WTC11 (cell line): ENCODE measurements around the gene RHOBTB3. TPM values are rescaled to one million over a fixed set of nuclear protein-coding genes. Genes with fewer than 3 reads are reported as not detected.

Experiments used
- ATAC-seq: fragments of 200-7000 bp; cut with Tn5 transposase; 2 replicates; pipeline ENCODE4 v1.10.0; 2021; ENCODE audit warnings: mild to moderate bottlenecking, moderate library complexity
- CTCF ChIA-PET: fragments of 300-600 bp; sonication (Branson Sonifier 250); formaldehyde crosslinking; loops from one replicate; lab custom pipeline; 2021; ENCODE audit warnings: antibody characterized with exemption; lab: Charles Lee
- POLR2A ChIA-PET: fragments of 350-600 bp; sonication (Branson Sonifier 250); formaldehyde crosslinking; loops from one replicate; lab custom pipeline; 2021; ENCODE audit warnings: antibody characterized with exemption; lab: Charles Lee
- DNase-seq: peaks from one replicate; pipeline ENCODE4 v3.0.0; 2021; ENCODE audit warnings: low spot score
- H3K27ac Mint-ChIP-seq: 2 replicates; pipeline ENCODE4 v1.8.0; 2021; ENCODE audit warnings: mixed read lengths
- H3K27me3 Mint-ChIP-seq: 2 replicates; pipeline ENCODE4 v1.8.0; 2021; ENCODE audit warnings: low read depth, mild to moderate bottlenecking, moderate library complexity, mixed read lengths
- H3K36me3 Mint-ChIP-seq: 2 replicates; pipeline ENCODE4 v1.8.0; 2021; ENCODE audit warnings: mixed read lengths
- H3K4me1 Mint-ChIP-seq: 2 replicates; pipeline ENCODE4 v1.8.0; 2022; ENCODE audit warnings: mixed read lengths
- H3K4me3 Mint-ChIP-seq: 2 replicates; pipeline ENCODE4 v1.8.0; 2021; ENCODE audit warnings: mild to moderate bottlenecking, moderate library complexity, mixed read lengths
- H3K9me3 Mint-ChIP-seq: 2 replicates; pipeline ENCODE4 v1.8.0; 2021; ENCODE audit warnings: mixed read lengths
- CREB1 ChIP-seq: sonication (generic); formaldehyde crosslinking; IDR thresholded peaks from 2 replicates; pipeline ENCODE4 v1.8.0; 2023; ENCODE audit warnings: mild to moderate bottlenecking, missing genetic modification reagents
- ETV6 ChIP-seq: sonication (generic); formaldehyde crosslinking; IDR thresholded peaks from 2 replicates; pipeline ENCODE4 v1.8.1; 2022; ENCODE audit warnings: mild to moderate bottlenecking, missing genetic modification reagents
- FOXJ3 ChIP-seq: sonication (generic); formaldehyde crosslinking; IDR thresholded peaks from 2 replicates; pipeline ENCODE4 v1.9.0; 2021; ENCODE audit warnings: missing genetic modification reagents, mild to moderate bottlenecking, borderline replicate concordance
- FOXK1 ChIP-seq: sonication (generic); formaldehyde crosslinking; IDR thresholded peaks from 2 replicates; pipeline ENCODE4 v1.8.0; 2022; ENCODE audit warnings: mild to moderate bottlenecking, moderate library complexity, missing genetic modification reagents
- HMGA2 ChIP-seq: fragments of 250-450 bp; sonication (Bioruptor Pico); IDR thresholded peaks from 2 replicates; pipeline ENCODE4 v1.4.0; 2021; ENCODE audit warnings: mild to moderate bottlenecking, moderate library complexity
- NFYB ChIP-seq: sonication (generic); formaldehyde crosslinking; conservative IDR thresholded peaks from 2 replicates; pipeline ENCODE4 v1.8.0; 2022; ENCODE audit warnings: low read depth, missing genetic modification reagents
- NR2C2 ChIP-seq: sonication (generic); formaldehyde crosslinking; IDR thresholded peaks from 2 replicates; pipeline ENCODE4 v1.8.0; 2022; ENCODE audit warnings: mild to moderate bottlenecking, missing genetic modification reagents
- SMAD4 ChIP-seq: sonication (generic); formaldehyde crosslinking; IDR thresholded peaks from 2 replicates; pipeline ENCODE4 v1.8.0; 2022; ENCODE audit warnings: mild to moderate bottlenecking, missing genetic modification reagents
- TP53 ChIP-seq: sonication (generic); formaldehyde crosslinking; IDR thresholded peaks from 2 replicates; pipeline ENCODE4 v1.8.1; 2023; ENCODE audit warnings: mild to moderate bottlenecking, missing genetic modification reagents
- ZNF121 ChIP-seq: sonication (generic); formaldehyde crosslinking; IDR thresholded peaks from 2 replicates; pipeline ENCODE4 v1.8.0; 2023; ENCODE audit warnings: missing genetic modification reagents
- ZNF219 ChIP-seq: sonication (generic); formaldehyde crosslinking; IDR thresholded peaks from 2 replicates; pipeline ENCODE4 v1.8.0; 2023; ENCODE audit warnings: missing genetic modification reagents, mild to moderate bottlenecking, borderline replicate concordance
- ZNF263 ChIP-seq: sonication (generic); formaldehyde crosslinking; IDR thresholded peaks from 2 replicates; pipeline ENCODE4 v1.8.1; 2022; ENCODE audit warnings: low read depth, mild to moderate bottlenecking, moderate library complexity, missing genetic modification reagents
- total RNA-seq: library from RNA; stranded (reverse); gene quantifications from 3 replicates; pipeline ENCODE4 v1.2.3, GENCODE V29; 2021
- TF ChIP-seq, protein P1 (sequence below): sonication (generic); formaldehyde crosslinking; conservative IDR thresholded peaks from 2 replicates; pipeline ENCODE4 v1.8.1; 2023; ENCODE audit warnings: mild to moderate bottlenecking, low read depth, missing genetic modification reagents, moderate library complexity
- TF ChIP-seq, protein P2 (sequence below): fragments of 250-450 bp; sonication (Bioruptor Pico); IDR thresholded peaks from 2 replicates; pipeline ENCODE4 v1.9.0; 2021; ENCODE audit warnings: mild to moderate bottlenecking, borderline replicate concordance
- TF ChIP-seq, protein P3 (sequence below): sonication (generic); formaldehyde crosslinking; IDR thresholded peaks from 2 replicates; pipeline ENCODE4 v1.8.1; 2022; ENCODE audit warnings: mild to moderate bottlenecking, moderate library complexity, missing genetic modification reagents
- TF ChIP-seq, protein P4 (sequence below): sonication (generic); formaldehyde crosslinking; IDR thresholded peaks from 2 replicates; pipeline ENCODE4 v1.8.1; 2023; ENCODE audit warnings: mild to moderate bottlenecking, missing genetic modification reagents, moderate library complexity
- TF ChIP-seq, protein P5 (sequence below): sonication (generic); formaldehyde crosslinking; IDR thresholded peaks from 2 replicates; pipeline ENCODE4 v1.8.0; 2022; ENCODE audit warnings: mild to moderate bottlenecking, missing genetic modification reagents
- TF ChIP-seq, protein P6 (sequence below): sonication (generic); formaldehyde crosslinking; IDR thresholded peaks from 2 replicates; pipeline ENCODE4 v1.8.0; 2022; ENCODE audit warnings: missing genetic modification reagents
- TF ChIP-seq, protein P7 (sequence below): sonication (generic); formaldehyde crosslinking; IDR thresholded peaks from 2 replicates; pipeline ENCODE4 v1.8.1; 2023; ENCODE audit warnings: mild to moderate bottlenecking, missing genetic modification reagents
- TF ChIP-seq, protein P8 (sequence below): fragments of 250-450 bp; sonication (Bioruptor Pico); IDR thresholded peaks from 2 replicates; pipeline ENCODE4 v2.1.2; 2022; ENCODE audit warnings: mild to moderate bottlenecking, moderate library complexity

The RHOBTB3 gene
- total RNA-seq, 1 experiment from 2014 or later, result 13.8 TPM

DNA sequence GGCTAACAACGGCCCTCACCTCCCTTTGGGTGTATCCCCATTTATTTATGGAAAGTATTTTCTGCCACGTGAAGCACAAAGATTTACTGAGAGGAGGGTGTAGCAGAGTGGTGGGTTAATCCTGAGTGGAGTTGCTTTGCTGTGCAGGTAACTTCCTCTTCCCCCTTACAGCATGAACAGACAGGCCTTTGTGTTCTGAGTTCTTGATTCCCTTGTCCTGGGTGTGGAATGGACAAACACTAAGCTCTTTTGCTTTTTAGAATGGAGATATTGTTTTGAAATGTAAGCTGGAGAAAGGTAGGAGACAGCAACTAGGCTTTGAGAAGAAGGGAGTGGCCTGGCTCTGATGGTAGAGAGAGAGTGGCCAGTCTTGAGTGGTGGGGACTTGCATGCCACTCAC is 108.5 kb downstream of the RHOBTB3 start (continued):
- TF ChIP-seq HMGA2 (CRISPR knock-in tag) (no peak), FOXK1 (CRISPR knock-in tag) (no peak)
- TF ChIP-seq, protein P1, sequence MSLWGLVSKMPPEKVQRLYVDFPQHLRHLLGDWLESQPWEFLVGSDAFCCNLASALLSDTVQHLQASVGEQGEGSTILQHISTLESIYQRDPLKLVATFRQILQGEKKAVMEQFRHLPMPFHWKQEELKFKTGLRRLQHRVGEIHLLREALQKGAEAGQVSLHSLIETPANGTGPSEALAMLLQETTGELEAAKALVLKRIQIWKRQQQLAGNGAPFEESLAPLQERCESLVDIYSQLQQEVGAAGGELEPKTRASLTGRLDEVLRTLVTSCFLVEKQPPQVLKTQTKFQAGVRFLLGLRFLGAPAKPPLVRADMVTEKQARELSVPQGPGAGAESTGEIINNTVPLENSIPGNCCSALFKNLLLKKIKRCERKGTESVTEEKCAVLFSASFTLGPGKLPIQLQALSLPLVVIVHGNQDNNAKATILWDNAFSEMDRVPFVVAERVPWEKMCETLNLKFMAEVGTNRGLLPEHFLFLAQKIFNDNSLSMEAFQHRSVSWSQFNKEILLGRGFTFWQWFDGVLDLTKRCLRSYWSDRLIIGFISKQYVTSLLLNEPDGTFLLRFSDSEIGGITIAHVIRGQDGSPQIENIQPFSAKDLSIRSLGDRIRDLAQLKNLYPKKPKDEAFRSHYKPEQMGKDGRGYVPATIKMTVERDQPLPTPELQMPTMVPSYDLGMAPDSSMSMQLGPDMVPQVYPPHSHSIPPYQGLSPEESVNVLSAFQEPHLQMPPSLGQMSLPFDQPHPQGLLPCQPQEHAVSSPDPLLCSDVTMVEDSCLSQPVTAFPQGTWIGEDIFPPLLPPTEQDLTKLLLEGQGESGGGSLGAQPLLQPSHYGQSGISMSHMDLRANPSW (CRISPR knock-in tag), result no peak
- TF ChIP-seq, protein P2, sequence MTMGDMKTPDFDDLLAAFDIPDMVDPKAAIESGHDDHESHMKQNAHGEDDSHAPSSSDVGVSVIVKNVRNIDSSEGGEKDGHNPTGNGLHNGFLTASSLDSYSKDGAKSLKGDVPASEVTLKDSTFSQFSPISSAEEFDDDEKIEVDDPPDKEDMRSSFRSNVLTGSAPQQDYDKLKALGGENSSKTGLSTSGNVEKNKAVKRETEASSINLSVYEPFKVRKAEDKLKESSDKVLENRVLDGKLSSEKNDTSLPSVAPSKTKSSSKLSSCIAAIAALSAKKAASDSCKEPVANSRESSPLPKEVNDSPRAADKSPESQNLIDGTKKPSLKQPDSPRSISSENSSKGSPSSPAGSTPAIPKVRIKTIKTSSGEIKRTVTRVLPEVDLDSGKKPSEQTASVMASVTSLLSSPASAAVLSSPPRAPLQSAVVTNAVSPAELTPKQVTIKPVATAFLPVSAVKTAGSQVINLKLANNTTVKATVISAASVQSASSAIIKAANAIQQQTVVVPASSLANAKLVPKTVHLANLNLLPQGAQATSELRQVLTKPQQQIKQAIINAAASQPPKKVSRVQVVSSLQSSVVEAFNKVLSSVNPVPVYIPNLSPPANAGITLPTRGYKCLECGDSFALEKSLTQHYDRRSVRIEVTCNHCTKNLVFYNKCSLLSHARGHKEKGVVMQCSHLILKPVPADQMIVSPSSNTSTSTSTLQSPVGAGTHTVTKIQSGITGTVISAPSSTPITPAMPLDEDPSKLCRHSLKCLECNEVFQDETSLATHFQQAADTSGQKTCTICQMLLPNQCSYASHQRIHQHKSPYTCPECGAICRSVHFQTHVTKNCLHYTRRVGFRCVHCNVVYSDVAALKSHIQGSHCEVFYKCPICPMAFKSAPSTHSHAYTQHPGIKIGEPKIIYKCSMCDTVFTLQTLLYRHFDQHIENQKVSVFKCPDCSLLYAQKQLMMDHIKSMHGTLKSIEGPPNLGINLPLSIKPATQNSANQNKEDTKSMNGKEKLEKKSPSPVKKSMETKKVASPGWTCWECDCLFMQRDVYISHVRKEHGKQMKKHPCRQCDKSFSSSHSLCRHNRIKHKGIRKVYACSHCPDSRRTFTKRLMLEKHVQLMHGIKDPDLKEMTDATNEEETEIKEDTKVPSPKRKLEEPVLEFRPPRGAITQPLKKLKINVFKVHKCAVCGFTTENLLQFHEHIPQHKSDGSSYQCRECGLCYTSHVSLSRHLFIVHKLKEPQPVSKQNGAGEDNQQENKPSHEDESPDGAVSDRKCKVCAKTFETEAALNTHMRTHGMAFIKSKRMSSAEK, result no peak
- TF ChIP-seq, protein P3, sequence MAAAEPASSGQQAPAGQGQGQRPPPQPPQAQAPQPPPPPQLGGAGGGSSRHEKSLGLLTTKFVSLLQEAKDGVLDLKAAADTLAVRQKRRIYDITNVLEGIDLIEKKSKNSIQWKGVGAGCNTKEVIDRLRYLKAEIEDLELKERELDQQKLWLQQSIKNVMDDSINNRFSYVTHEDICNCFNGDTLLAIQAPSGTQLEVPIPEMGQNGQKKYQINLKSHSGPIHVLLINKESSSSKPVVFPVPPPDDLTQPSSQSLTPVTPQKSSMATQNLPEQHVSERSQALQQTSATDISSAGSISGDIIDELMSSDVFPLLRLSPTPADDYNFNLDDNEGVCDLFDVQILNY, result no peak

DNA sequence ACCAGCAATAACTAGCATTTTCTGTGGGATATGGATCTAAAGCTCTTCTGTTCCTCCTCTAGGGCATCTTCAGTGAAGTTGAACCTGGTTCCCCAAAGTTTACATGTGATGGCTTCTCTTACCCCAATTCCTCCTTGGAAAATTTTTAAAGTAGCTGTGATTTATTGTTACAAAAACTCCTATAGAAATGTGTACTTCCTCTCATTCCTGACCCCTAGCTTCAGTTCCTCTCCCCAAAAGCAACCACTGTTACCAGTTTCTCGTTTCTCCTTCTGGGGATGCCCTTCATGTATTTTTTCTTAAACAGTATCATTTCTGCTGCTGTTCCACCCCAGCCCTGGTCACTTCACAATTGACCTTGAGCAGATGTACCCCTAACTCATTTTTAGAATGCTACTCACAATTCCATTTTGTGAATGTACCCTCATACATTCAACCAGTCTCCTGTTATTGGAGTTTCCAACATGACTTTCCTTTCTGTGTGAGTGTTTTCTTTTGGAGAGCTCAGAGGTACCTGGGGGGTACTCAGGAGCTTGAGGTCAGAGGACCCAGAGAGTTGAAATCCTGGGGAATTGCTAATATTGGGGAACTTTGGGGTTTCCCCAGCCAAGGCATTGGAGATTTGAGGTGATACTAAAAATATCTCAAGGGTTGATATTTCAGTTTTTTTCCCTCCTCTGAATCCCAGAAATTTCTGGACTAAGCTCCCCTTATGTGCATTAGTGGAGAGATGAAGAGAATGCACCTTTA is 110.0 kb downstream of the RHOBTB3 start:
- TF ChIP-seq HMGA2 (CRISPR knock-in tag), result no peak
- TF ChIP-seq ETV6 (CRISPR knock-in tag), result no peak
- no peak for TF ChIP-seq NR2C2
- TF ChIP-seq FOXJ3 (CRISPR knock-in tag), result no peak
- TF ChIP-seq, protein P4, sequence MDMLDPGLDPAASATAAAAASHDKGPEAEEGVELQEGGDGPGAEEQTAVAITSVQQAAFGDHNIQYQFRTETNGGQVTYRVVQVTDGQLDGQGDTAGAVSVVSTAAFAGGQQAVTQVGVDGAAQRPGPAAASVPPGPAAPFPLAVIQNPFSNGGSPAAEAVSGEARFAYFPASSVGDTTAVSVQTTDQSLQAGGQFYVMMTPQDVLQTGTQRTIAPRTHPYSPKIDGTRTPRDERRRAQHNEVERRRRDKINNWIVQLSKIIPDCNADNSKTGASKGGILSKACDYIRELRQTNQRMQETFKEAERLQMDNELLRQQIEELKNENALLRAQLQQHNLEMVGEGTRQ (CRISPR knock-in tag), result no peak
- TF ChIP-seq, protein P5, sequence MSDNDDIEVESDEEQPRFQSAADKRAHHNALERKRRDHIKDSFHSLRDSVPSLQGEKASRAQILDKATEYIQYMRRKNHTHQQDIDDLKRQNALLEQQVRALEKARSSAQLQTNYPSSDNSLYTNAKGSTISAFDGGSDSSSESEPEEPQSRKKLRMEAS (CRISPR knock-in tag), result no peak
- no peak for TF ChIP-seq ZNF219 (CRISPR knock-in tag)
- TF ChIP-seq CREB1 (CRISPR knock-in tag), result no peak
- TF ChIP-seq, protein P6, sequence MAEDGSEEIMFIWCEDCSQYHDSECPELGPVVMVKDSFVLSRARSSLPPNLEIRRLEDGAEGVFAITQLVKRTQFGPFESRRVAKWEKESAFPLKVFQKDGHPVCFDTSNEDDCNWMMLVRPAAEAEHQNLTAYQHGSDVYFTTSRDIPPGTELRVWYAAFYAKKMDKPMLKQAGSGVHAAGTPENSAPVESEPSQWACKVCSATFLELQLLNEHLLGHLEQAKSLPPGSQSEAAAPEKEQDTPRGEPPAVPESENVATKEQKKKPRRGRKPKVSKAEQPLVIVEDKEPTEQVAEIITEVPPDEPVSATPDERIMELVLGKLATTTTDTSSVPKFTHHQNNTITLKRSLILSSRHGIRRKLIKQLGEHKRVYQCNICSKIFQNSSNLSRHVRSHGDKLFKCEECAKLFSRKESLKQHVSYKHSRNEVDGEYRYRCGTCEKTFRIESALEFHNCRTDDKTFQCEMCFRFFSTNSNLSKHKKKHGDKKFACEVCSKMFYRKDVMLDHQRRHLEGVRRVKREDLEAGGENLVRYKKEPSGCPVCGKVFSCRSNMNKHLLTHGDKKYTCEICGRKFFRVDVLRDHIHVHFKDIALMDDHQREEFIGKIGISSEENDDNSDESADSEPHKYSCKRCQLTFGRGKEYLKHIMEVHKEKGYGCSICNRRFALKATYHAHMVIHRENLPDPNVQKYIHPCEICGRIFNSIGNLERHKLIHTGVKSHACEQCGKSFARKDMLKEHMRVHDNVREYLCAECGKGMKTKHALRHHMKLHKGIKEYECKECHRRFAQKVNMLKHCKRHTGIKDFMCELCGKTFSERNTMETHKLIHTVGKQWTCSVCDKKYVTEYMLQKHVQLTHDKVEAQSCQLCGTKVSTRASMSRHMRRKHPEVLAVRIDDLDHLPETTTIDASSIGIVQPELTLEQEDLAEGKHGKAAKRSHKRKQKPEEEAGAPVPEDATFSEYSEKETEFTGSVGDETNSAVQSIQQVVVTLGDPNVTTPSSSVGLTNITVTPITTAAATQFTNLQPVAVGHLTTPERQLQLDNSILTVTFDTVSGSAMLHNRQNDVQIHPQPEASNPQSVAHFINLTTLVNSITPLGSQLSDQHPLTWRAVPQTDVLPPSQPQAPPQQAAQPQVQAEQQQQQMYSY (CRISPR knock-in tag), result no peak
- TF ChIP-seq ZNF263, result no peak
- TF ChIP-seq NFYB (CRISPR knock-in tag), result no peak
- TF ChIP-seq TP53 (CRISPR knock-in tag), result no peak
- TF ChIP-seq ZNF121, result no peak
- no peak for TF ChIP-seq SMAD4 (CRISPR knock-in tag)
- TF ChIP-seq, protein P7, sequence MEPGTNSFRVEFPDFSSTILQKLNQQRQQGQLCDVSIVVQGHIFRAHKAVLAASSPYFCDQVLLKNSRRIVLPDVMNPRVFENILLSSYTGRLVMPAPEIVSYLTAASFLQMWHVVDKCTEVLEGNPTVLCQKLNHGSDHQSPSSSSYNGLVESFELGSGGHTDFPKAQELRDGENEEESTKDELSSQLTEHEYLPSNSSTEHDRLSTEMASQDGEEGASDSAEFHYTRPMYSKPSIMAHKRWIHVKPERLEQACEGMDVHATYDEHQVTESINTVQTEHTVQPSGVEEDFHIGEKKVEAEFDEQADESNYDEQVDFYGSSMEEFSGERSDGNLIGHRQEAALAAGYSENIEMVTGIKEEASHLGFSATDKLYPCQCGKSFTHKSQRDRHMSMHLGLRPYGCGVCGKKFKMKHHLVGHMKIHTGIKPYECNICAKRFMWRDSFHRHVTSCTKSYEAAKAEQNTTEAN (CRISPR knock-in tag), result no peak
- TF ChIP-seq, protein P8, sequence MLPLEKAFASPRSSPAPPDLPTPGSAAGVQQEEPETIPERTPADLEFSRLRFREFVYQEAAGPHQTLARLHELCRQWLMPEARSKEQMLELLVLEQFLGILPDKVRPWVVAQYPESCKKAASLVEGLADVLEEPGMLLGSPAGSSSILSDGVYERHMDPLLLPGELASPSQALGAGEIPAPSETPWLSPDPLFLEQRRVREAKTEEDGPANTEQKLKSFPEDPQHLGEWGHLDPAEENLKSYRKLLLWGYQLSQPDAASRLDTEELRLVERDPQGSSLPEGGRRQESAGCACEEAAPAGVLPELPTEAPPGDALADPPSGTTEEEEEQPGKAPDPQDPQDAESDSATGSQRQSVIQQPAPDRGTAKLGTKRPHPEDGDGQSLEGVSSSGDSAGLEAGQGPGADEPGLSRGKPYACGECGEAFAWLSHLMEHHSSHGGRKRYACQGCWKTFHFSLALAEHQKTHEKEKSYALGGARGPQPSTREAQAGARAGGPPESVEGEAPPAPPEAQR (CRISPR knock-in tag), result no peak
- CTCF ChIA-PET, result interaction anchor here (0.6 to 1.4 kb wide), 2 partner anchors 35 to 60 kb away, joined by 5 read pairs; no protein-coding TSS in a partner anchor
- Mint-ChIP-seq H3K36me3 (no peaks in the 10 kb centered on the region), H3K4me1 (no peaks in the 10 kb centered on the region), H3K4me3 (no peak overlapping the region), H3K9me3 (no peaks in the 10 kb centered on the region), H3K27ac (no peak overlapping the region), H3K27me3 (no peaks in the 10 kb centered on the region; the same call in 1 of the 2 replicates)
- ATAC-seq (no peak), DNase-seq (no peak)
- POLR2A ChIA-PET, result no interaction called here
